Liver (tissue), 3 donors: ENCODE measurements around the gene TMEM53.

Source experiments
- FOXA1 ChIP-seq: IDR thresholded peaks from 2 replicates; pipeline ENCODE4 v1.6.1; 2016; ENCODE audit warnings: antibody characterized with exemption
- GABPA ChIP-seq, 2 donors: IDR thresholded peaks in 1 of 2; conservative IDR thresholded peaks in 1 of 2; 2 replicates each; pipeline ENCODE4 v1.6.1; 2016; ENCODE audit warnings: antibody characterized with exemption in 2 of 2, mild to moderate bottlenecking in 1 of 2, moderate library complexity in 1 of 2
- JUND ChIP-seq, 2 donors: IDR thresholded peaks; 2 replicates each; pipeline ENCODE4 v1.6.1; 2016; ENCODE audit warnings: antibody characterized with exemption in 2 of 2
- RAD21 ChIP-seq, 2 donors: IDR thresholded peaks; 2 replicates each; pipeline ENCODE4 v1.6.1; 2016; ENCODE audit warnings: antibody characterized with exemption in 2 of 2, mild to moderate bottlenecking in 2 of 2
- TAF1 ChIP-seq: conservative IDR thresholded peaks from 2 replicates; pipeline ENCODE4 v1.6.1; 2016; ENCODE audit warnings: antibody characterized with exemption, mild to moderate bottlenecking
- TF ChIP-seq, protein P1 (sequence below): fragments of 150-350 bp; IDR thresholded peaks from 2 replicates; pipeline ENCODE4 v1.5.1; 2017; ENCODE audit warnings: improper control_type of control experiment, low read depth, low read length; ENCODE audit not compliant: missing input control
- donor health status: healthy.
- donor health status: healthy.

DNA sequence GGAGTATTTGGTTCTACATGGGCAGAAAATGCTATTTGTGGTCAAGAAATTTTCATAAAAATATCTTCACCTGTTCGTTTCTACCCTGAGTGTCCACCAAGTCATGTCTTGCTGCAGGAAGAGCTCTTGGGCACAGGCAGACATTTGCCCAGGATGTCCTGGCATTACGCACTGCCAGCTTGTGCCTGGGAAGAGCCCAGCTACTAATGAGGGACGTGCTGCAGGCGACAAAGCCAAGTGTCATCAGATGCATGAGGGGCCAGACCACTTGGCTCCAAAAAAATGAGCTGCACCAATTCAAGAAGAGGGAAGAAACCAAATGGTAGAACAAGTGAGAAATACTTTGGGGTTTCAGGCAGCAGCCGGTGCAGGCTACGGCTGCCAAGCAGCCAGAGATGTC is 43.8 kb upstream of the TMEM53 start:
- TF ChIP-seq, protein P1, sequence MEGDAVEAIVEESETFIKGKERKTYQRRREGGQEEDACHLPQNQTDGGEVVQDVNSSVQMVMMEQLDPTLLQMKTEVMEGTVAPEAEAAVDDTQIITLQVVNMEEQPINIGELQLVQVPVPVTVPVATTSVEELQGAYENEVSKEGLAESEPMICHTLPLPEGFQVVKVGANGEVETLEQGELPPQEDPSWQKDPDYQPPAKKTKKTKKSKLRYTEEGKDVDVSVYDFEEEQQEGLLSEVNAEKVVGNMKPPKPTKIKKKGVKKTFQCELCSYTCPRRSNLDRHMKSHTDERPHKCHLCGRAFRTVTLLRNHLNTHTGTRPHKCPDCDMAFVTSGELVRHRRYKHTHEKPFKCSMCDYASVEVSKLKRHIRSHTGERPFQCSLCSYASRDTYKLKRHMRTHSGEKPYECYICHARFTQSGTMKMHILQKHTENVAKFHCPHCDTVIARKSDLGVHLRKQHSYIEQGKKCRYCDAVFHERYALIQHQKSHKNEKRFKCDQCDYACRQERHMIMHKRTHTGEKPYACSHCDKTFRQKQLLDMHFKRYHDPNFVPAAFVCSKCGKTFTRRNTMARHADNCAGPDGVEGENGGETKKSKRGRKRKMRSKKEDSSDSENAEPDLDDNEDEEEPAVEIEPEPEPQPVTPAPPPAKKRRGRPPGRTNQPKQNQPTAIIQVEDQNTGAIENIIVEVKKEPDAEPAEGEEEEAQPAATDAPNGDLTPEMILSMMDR, result no peak
- TF ChIP-seq JUND (IDR thresholded peaks at IDR 0.05) (no peak), TAF1 (no peak), RAD21 (IDR thresholded peaks at IDR 0.05) (no peak), GABPA (IDR thresholded peaks at IDR 0.05 in 1 of 2, conservative IDR thresholded peaks at IDR 0.05 in 1 of 2) (no peak), FOXA1 (no peak)
